ENCODE data around the gene DOCK4.

GRCh38 chr7:112021379-112022044 is 184.7 kb downstream of the DOCK4 start:
- TF ChIP-seq CTCF (IDR thresholded peaks at IDR 0.05) (no peak), POLR2AphosphoS5 (IDR thresholded peaks at IDR 0.05) (no peak)
